ENCODE data around the gene NOTCH1.

The NOTCH1 gene

GRCh38 chr9:136550439-136551289, 4.8 kb upstream of the NOTCH1 start:
- no peak for TF ChIP-seq GATA1 (IDR thresholded peaks at IDR 0.05; ENCODE audit: low read depth, low read length)
- TF ChIP-seq POLR2A (IDR thresholded peaks at IDR 0.05; ENCODE audit: low read length), result no peak
- no peak for DNase-seq

- no peak for TF ChIP-seq POLR2A (IDR thresholded peaks at IDR 0.05; ENCODE audit: low read length)
- no peak for TF ChIP-seq GATA1 (IDR thresholded peaks at IDR 0.05; ENCODE audit: low read depth, low read length)
- no peak for DNase-seq
These were observed 3.4 kb upstream of the NOTCH1 start for GRCh38 chr9:136549010-136549980.

GRCh38 chr9:136547508-136548215, 1.8 kb upstream of the NOTCH1 start:
- no peak for DNase-seq
- TF ChIP-seq POLR2A (IDR thresholded peaks at IDR 0.05; ENCODE audit: low read length) (no peak), GATA1 (IDR thresholded peaks at IDR 0.05; ENCODE audit: low read depth, low read length) (no peak)

GRCh38 chr9:136546697-136547501, 1.1 kb upstream of the NOTCH1 start:
- no peak for DNase-seq
- TF ChIP-seq GATA1 (IDR thresholded peaks at IDR 0.05; ENCODE audit: low read depth, low read length) (no peak), POLR2A (IDR thresholded peaks at IDR 0.05; ENCODE audit: low read length) (no peak)

- DNase-seq, result no peak
- no peak for TF ChIP-seq GATA1 (IDR thresholded peaks at IDR 0.05; ENCODE audit: low read depth, low read length)
These were observed 220 bp downstream of the NOTCH1 start for GRCh38 chr9:136545692-136545964.

- TF ChIP-seq GATA1 (IDR thresholded peaks at IDR 0.05; ENCODE audit: low read depth, low read length) (no peak), POLR2A (IDR thresholded peaks at IDR 0.05; ENCODE audit: low read length) (no peak)
- DNase-seq, result no peak
These were observed 720 bp downstream of the NOTCH1 start for GRCh38 chr9:136544964-136545691.

GRCh38 chr9:136544548-136544963, 1.3 kb downstream of the NOTCH1 start:
- no peak for DNase-seq
- no peak for TF ChIP-seq GATA1 (IDR thresholded peaks at IDR 0.05; ENCODE audit: low read depth, low read length)
- no peak for TF ChIP-seq POLR2A (IDR thresholded peaks at IDR 0.05; ENCODE audit: low read length)

GRCh38 chr9:136543830-136544547, 1.9 kb downstream of the NOTCH1 start:
- TF ChIP-seq POLR2A (IDR thresholded peaks at IDR 0.05; ENCODE audit: low read length) (no peak), GATA1 (IDR thresholded peaks at IDR 0.05; ENCODE audit: low read depth, low read length) (no peak)
- no peak for DNase-seq

GRCh38 chr9:136543280-136543679, 2.6 kb downstream of the NOTCH1 start:
- TF ChIP-seq GATA1 (IDR thresholded peaks at IDR 0.05; ENCODE audit: low read depth, low read length) (no peak), POLR2A (IDR thresholded peaks at IDR 0.05; ENCODE audit: low read length) (no peak)

GRCh38 chr9:136542241-136543040, 3.4 kb downstream of the NOTCH1 start:
- TF ChIP-seq POLR2A (IDR thresholded peaks at IDR 0.05; ENCODE audit: low read length) (no peak), GATA1 (IDR thresholded peaks at IDR 0.05; ENCODE audit: low read depth, low read length) (no peak)

More at GRCh38 chr9:136543280-136543679, 2.6 kb downstream of the NOTCH1 start:
- no peak for DNase-seq

GRCh38 chr9:136541709-136542108, 4.1 kb downstream of the NOTCH1 start:
- TF ChIP-seq GATA1 (IDR thresholded peaks at IDR 0.05; ENCODE audit: low read depth, low read length) (no peak), POLR2A (IDR thresholded peaks at IDR 0.05; ENCODE audit: low read length) (no peak)
- DNase-seq, result no peak

More at GRCh38 chr9:136542241-136543040, 3.4 kb downstream of the NOTCH1 start:
- no peak for DNase-seq

Data from erythroblast (primary cell).